A549 (cell line): Measurements from ENCODE around the gene TRABD2B. TPM values are rescaled to one million over a fixed set of nuclear protein-coding genes. Genes with fewer than 3 reads are reported as not detected.

Source experiments
- ATAC-seq, 2 experiments: fragments of 200-7000 bp in 1 of 2; fragments of >200 bp in 1 of 2; cut with Nextera tagmentation in 1 of 2; cut with Tn5 transposase in 1 of 2; 3 replicates each; pipeline versions ENCODE4 v1.8.0 to v1.9.1; 2018 to 2020; ENCODE audit warnings: mild to moderate bottlenecking in 1 of 2, moderate library complexity in 1 of 2
- CTCF ChIA-PET: fragments of 300-600 bp; sonication (Branson Sonifier 250); formaldehyde crosslinking; extraction: SDS; loops from one replicate; lab custom pipeline; 2021; ENCODE audit warnings: antibody characterized with exemption, inconsistent platforms; lab: Yijun Ruan, JAX
- POLR2A ChIA-PET: fragments of 350-600 bp; formaldehyde crosslinking; extraction: SDS; loops from one replicate; lab custom pipeline; 2021; ENCODE audit warnings: antibody characterized with exemption, inconsistent platforms; lab: Yijun Ruan, JAX
- DNase-seq, 2 experiments: peaks; one replicate each; pipeline versions ENCODE4 v3.0.0 to v3.0.0-alpha.2; 2011 to 2016; ENCODE audit warnings: low read depth in 1 of 2, low spot score in 1 of 2
- FAIRE-seq: peaks from 2 replicates; lab custom pipeline; 2011; peaks lifted over from hg19 to GRCh38; lab: Jason Lieb, UNC
- H3K27ac ChIP-seq, 2 experiments: fragments of >200 bp; sonication (Bioruptor Twin); formaldehyde crosslinking; 3 replicates each; pipeline ENCODE4 v1.5.1; 2016 to 2017
- H3K4me1 ChIP-seq: fragments of >200 bp; sonication (Bioruptor Twin); formaldehyde crosslinking; 3 replicates; pipeline ENCODE4 v1.6.1; 2016
- H3K4me2 ChIP-seq: fragments of >200 bp; sonication (Bioruptor Twin); formaldehyde crosslinking; 3 replicates; pipeline ENCODE4 v1.6.1; 2016
- H3K4me3 ChIP-seq: fragments of >200 bp; sonication (Bioruptor Twin); formaldehyde crosslinking; 3 replicates; pipeline ENCODE4 v1.5.1; 2016
- H3K9me3 ChIP-seq: fragments of >200 bp; sonication (Bioruptor Twin); formaldehyde crosslinking; 3 replicates; pipeline ENCODE4 v1.6.1; 2016
- BCL3 ChIP-seq: fragments of >200 bp; sonication (Bioruptor Twin); formaldehyde crosslinking; IDR thresholded peaks from 3 replicates; pipeline ENCODE4 v1.6.1; 2016
- CBX8 ChIP-seq: fragments of 200-600 bp; sonication (generic); IDR thresholded peaks from 2 replicates; pipeline ENCODE4 v1.6.1; 2016
- EHF ChIP-seq: fragments of 250-450 bp; sonication (Bioruptor Pico); IDR thresholded peaks from 2 replicates; pipeline ENCODE4 v1.5.0; 2020; ENCODE audit warnings: mild to moderate bottlenecking
- EP300 ChIP-seq, 2 experiments: fragments of >200 bp; sonication (Bioruptor Twin); formaldehyde crosslinking; IDR thresholded peaks; 2 replicates in 1 of 2; 3 replicates in 1 of 2; pipeline ENCODE4 v1.6.1; 2016 to 2017
- FOSL2 ChIP-seq, 2 experiments: fragments of 450-650 bp in 1 of 2; fragments of >200 bp in 1 of 2; sonication (Bioruptor Twin) in 1 of 2; formaldehyde crosslinking; IDR thresholded peaks; 2 replicates each; pipeline versions ENCODE4 v1.5.0 to v1.6.1; 2016 to 2020; ENCODE audit warnings: mild to moderate bottlenecking in 1 of 2, moderate library complexity in 1 of 2
- HES2 ChIP-seq: fragments of >200 bp; sonication (Bioruptor Twin); formaldehyde crosslinking; IDR thresholded peaks from 2 replicates; pipeline ENCODE4 v1.6.1; 2016
- HOXB5 ChIP-seq: fragments of 250-450 bp; sonication (Bioruptor Pico); IDR thresholded peaks from 2 replicates; pipeline ENCODE4 v1.5.0; 2020; ENCODE audit warnings: mild to moderate bottlenecking, moderate library complexity
- JUNB ChIP-seq: fragments of >200 bp; sonication (Bioruptor Twin); formaldehyde crosslinking; IDR thresholded peaks from 2 replicates; pipeline ENCODE4 v1.6.1; 2016
- KDM1A ChIP-seq: fragments of 200-600 bp; sonication (generic); IDR thresholded peaks from 2 replicates; pipeline ENCODE4 v1.6.1; 2016; ENCODE audit warnings: low read depth, mild to moderate bottlenecking
- MAFK ChIP-seq: fragments of 450-650 bp; IDR thresholded peaks from 2 replicates; pipeline ENCODE4 v1.6.1; 2014; ENCODE audit not compliant: partially characterized antibody
- MAZ ChIP-seq: fragments of 150-350 bp; IDR thresholded peaks from 2 replicates; pipeline ENCODE4 v1.6.1; 2014; ENCODE audit warnings: antibody characterized with exemption, low read depth, low read length, borderline replicate concordance
- NFE2L2 ChIP-seq: fragments of 150-350 bp; conservative IDR thresholded peaks from 2 replicates; pipeline ENCODE4 v1.6.1; 2014; ENCODE audit warnings: low read length
- NPAS2 ChIP-seq: fragments of 250-450 bp; sonication (Bioruptor Pico); IDR thresholded peaks from 2 replicates; pipeline ENCODE4 v1.8.0; 2022; ENCODE audit warnings: mild to moderate bottlenecking, moderate library complexity, borderline replicate concordance
- PHF8 ChIP-seq: fragments of 200-600 bp; sonication (generic); IDR thresholded peaks from 2 replicates; pipeline ENCODE4 v1.6.1; 2016; ENCODE audit warnings: low read depth, mild to moderate bottlenecking, antibody characterized with exemption, moderate library complexity, borderline replicate concordance
- RAD21 ChIP-seq, 2 experiments: fragments of >200 bp in 1 of 2; sonication (Bioruptor Twin) in 1 of 2; formaldehyde crosslinking in 1 of 2; IDR thresholded peaks in 1 of 2; conservative IDR thresholded peaks in 1 of 2; 2 replicates in 1 of 2; 3 replicates in 1 of 2; pipeline ENCODE4 v1.6.1; 2012 to 2018; ENCODE audit warnings: inconsistent platforms in 1 of 2
- RARB ChIP-seq: fragments of 250-450 bp; sonication (Bioruptor Pico); IDR thresholded peaks from 2 replicates; pipeline ENCODE4 v1.8.0; 2021; ENCODE audit warnings: mild to moderate bottlenecking, moderate library complexity
- RCOR1 ChIP-seq: fragments of 150-350 bp; IDR thresholded peaks from 2 replicates; pipeline ENCODE4 v1.6.1; 2014; ENCODE audit warnings: antibody characterized with exemption, low read length, low read depth
- RFX5 ChIP-seq: fragments of 450-650 bp; IDR thresholded peaks from 2 replicates; pipeline ENCODE4 v1.7.1; 2014; ENCODE audit warnings: antibody characterized with exemption, mild to moderate bottlenecking, moderate library complexity
- USF2 ChIP-seq: fragments of 450-650 bp; IDR thresholded peaks from 2 replicates; pipeline ENCODE4 v1.6.1; 2014; ENCODE audit warnings: antibody characterized with exemption
- WGBS: methylation state at CpG from one replicate; pipeline ENCODE4 v1.1.6; 2017; ENCODE audit errors: missing lambda C conversion rate; 5-methylcytosine and 5-hydroxymethylcytosine counted together
- polyA plus RNA-seq, 4 experiments: library from polyadenylated mRNA; depleted of rRNA in 3 of 4; stranded (reverse); fragments of >200 nt; fragmentation: RNase III in 1 of 4; extraction: RNeasy Plus Mini Kit Qiagen cat#74134 plus additional on column Dnase treatment in 1 of 4; gene quantifications; 2 replicates in 3 of 4; 3 replicates in 1 of 4; pipeline ENCODE4 v1.2.3, GENCODE V29; 2011 to 2017

The TRABD2B gene
- polyA plus RNA-seq, 2 of the 4 experiments (the other 2 are of a cell fraction), result 0.04 to 0.21 TPM

- H3K4me2 ChIP-seq, result peak overlapping the region; percentile 42; the same call in 2 of the 3 replicates
- H3K9me3 ChIP-seq, result no peaks in the 10 kb centered on the region
- ChIA-PET CTCF (interaction anchor here (0.6 to 5.3 kb wide), 3 partner anchors 9 to 1604 kb away, joined by 3 to 26 read pairs (median 3); partner anchors contain the start of gene TRABD2B), POLR2A (no interaction called here)
- TF ChIP-seq MAFK (peak; percentile 94), NFE2L2 (peak; percentile 38; the same call in 1 of the 2 replicates), MAZ (no peak)
- ATAC-seq (peak; percentile 56 to 83; a peak in 5 of 6 replicates), DNase-seq (peak; percentile 11 to 50), FAIRE-seq (no peak)
- peaks cover 12% of the 10 kb centered on the region; the same call in 2 of the 3 replicates for H3K4me1 ChIP-seq
- peak overlapping the region; percentile 55 to 76; a peak in 5 of 6 replicates for H3K27ac ChIP-seq
- H3K4me3 ChIP-seq, result no peak overlapping the region
- 14% methylated on average over 2 of the region's 2 CpGs for WGBS
Measured at GRCh38 chr1:48007047-48007446, 9.9 kb upstream of the TRABD2B start.

- FAIRE-seq (no peak), ATAC-seq (peak; percentile 55 to 58; a peak in 3 of 6 replicates), DNase-seq (no peak)
- peak overlapping the region; percentile 55 to 76; a peak in 4 of 6 replicates for H3K27ac ChIP-seq
- CTCF ChIA-PET, result interaction anchor here (5.3 kb wide), 1 partner anchor 8 kb away, joined by 26 read pairs; the partner anchor contains the start of gene TRABD2B
- H3K9me3 ChIP-seq, result no peaks in the 10 kb centered on the region
- H3K4me3 ChIP-seq, result no peak overlapping the region
- H3K4me2 ChIP-seq, result peak overlapping the region; percentile 42; the same call in 2 of the 3 replicates
- TF ChIP-seq RCOR1 (no peak), RARB (CRISPR knock-in tag) (no peak), NFE2L2 (no peak), USF2 (no peak), CBX8 (no peak), PHF8 (no peak), JUNB (no peak), EP300 (IDR thresholded peaks at IDR 0.05) (no peak), KDM1A (no peak), HES2 (no peak), RAD21 (conservative IDR thresholded peaks at IDR 0.05 in 1 of 2, IDR thresholded peaks at IDR 0.05 in 1 of 2) (no peak), NPAS2 (CRISPR knock-in tag) (no peak), MAFK (no peak), RFX5 (no peak), EHF (CRISPR knock-in tag) (no peak), HOXB5 (CRISPR knock-in tag) (no peak), FOSL2 (IDR thresholded peaks at IDR 0.05) (no peak), FOSL2 (CRISPR knock-in tag; IDR thresholded peaks at IDR 0.05) (no peak), MAZ (no peak)
- POLR2A ChIA-PET, result no interaction called here
- 69% methylated on average over 1 of the region's 1 CpG for WGBS
- peaks cover 12% of the 10 kb centered on the region; the same call in 2 of the 3 replicates for H3K4me1 ChIP-seq
Measured at GRCh38 chr1:48006264-48006663, 9.1 kb upstream of the TRABD2B start.

GRCh38 chr1:48005253-48006117 lies 8.3 kb upstream of the TRABD2B start:
- Histone ChIP-seq H3K4me2 (no peak overlapping the region), H3K4me1 (peaks cover 12% of the 10 kb centered on the region; the same call in 2 of the 3 replicates), H3K4me3 (no peak overlapping the region), H3K27ac (0 out of 6 replicates have a peak overlapping the region, but pooled peaks of 1 of the 2 experiments have one; percentile 16), H3K9me3 (no peaks in the 10 kb centered on the region)
- FAIRE-seq (no peak), DNase-seq (no peak), ATAC-seq (no peak)
- ChIA-PET POLR2A (no interaction called here), CTCF (interaction anchor here (1.1 to 5.3 kb wide), 2 partner anchors 8 to 11 kb away, joined by 3 to 26 read pairs; partner anchors contain the start of gene TRABD2B)
- 87% methylated on average over 8 of the region's 8 CpGs for WGBS
- TF ChIP-seq NFE2L2 (no peak), BCL3 (no peak)
